Liver (tissue), 9 donors: ENCODE results near the gene STK17A. TPM values are rescaled to one million over a fixed set of nuclear protein-coding genes. Genes with fewer than 3 reads are reported as not detected.

Source experiments
- DNase-seq: peaks from one replicate; pipeline ENCODE4 v3.0.0-alpha.2; 2017; ENCODE audit warnings: low spot score
- H3K27ac ChIP-seq, 2 donors: one replicate each; pipeline ENCODE4 v1.7.0; 2013; ENCODE audit warnings: inconsistent platforms in 2 of 2, low read length in 2 of 2, control low read depth in 1 of 2, low read depth in 1 of 2, mild to moderate bottlenecking in 1 of 2
- H3K27me3 ChIP-seq, 4 donors: one replicate each; pipeline versions ENCODE4 v1.6.1 to v1.7.0; 2013; ENCODE audit warnings: low read length in 3 of 4, inconsistent platforms in 1 of 4, mild to moderate bottlenecking in 1 of 4, moderate library complexity in 1 of 4; ENCODE audit not compliant: control insufficient read depth in 4 of 4, insufficient read depth in 4 of 4
- H3K36me3 ChIP-seq, 4 donors: one replicate each; pipeline versions ENCODE4 v1.6.1 to v1.7.0; 2013; ENCODE audit warnings: low read length in 3 of 4, mild to moderate bottlenecking in 3 of 4, low read depth in 1 of 4, moderate library complexity in 1 of 4; ENCODE audit not compliant: control insufficient read depth in 4 of 4, insufficient read depth in 3 of 4
- H3K4me1 ChIP-seq, 4 donors: one replicate each; pipeline versions ENCODE4 v1.6.1 to v1.7.0; 2013; ENCODE audit warnings: low read length in 3 of 4, mild to moderate bottlenecking in 3 of 4, moderate library complexity in 1 of 4; ENCODE audit not compliant: control insufficient read depth in 4 of 4, insufficient read depth in 4 of 4
- H3K4me3 ChIP-seq, 3 donors: one replicate each; pipeline versions ENCODE4 v1.6.1 to v1.7.0; 2013; ENCODE audit warnings: low read length in 3 of 3, control low read depth in 1 of 3, low read depth in 1 of 3, mild to moderate bottlenecking in 1 of 3
- H3K9ac ChIP-seq, 2 donors: one replicate each; pipeline ENCODE4 v1.7.0; 2013; ENCODE audit warnings: low read length in 2 of 2, mild to moderate bottlenecking in 2 of 2, moderate library complexity in 2 of 2, control low read depth in 1 of 2, low read depth in 1 of 2
- H3K9me3 ChIP-seq, 4 donors: one replicate each; pipeline versions ENCODE4 v1.6.1 to v1.7.0; 2013; ENCODE audit warnings: low read length in 3 of 4; ENCODE audit not compliant: control insufficient read depth in 4 of 4
- ATF3 ChIP-seq: IDR thresholded peaks from 2 replicates; pipeline ENCODE4 v1.6.1; 2016; ENCODE audit warnings: antibody characterized with exemption
- EGR1 ChIP-seq, 2 donors: IDR thresholded peaks; 2 replicates each; pipeline ENCODE4 v1.6.1; 2016 to 2018; ENCODE audit warnings: antibody characterized with exemption in 2 of 2, low read depth in 2 of 2
- FOXA1 ChIP-seq: IDR thresholded peaks from 2 replicates; pipeline ENCODE4 v1.6.1; 2016; ENCODE audit warnings: antibody characterized with exemption
- FOXA2 ChIP-seq: IDR thresholded peaks from 2 replicates; pipeline ENCODE4 v1.6.1; 2016; ENCODE audit warnings: antibody characterized with exemption
- GABPA ChIP-seq, 2 donors: IDR thresholded peaks in 1 of 2; conservative IDR thresholded peaks in 1 of 2; 2 replicates each; pipeline ENCODE4 v1.6.1; 2016; ENCODE audit warnings: antibody characterized with exemption in 2 of 2, mild to moderate bottlenecking in 1 of 2, moderate library complexity in 1 of 2
- HNF4A ChIP-seq, 2 donors: conservative IDR thresholded peaks; 2 replicates each; pipeline ENCODE4 v1.6.1; 2016; ENCODE audit warnings: antibody characterized with exemption in 2 of 2, mild to moderate bottlenecking in 2 of 2
- HNF4G ChIP-seq: IDR thresholded peaks from 2 replicates; pipeline ENCODE4 v1.6.1; 2016; ENCODE audit warnings: antibody characterized with exemption
- JUND ChIP-seq, 2 donors: IDR thresholded peaks; 2 replicates each; pipeline ENCODE4 v1.6.1; 2016; ENCODE audit warnings: antibody characterized with exemption in 2 of 2
- NR2F2 ChIP-seq: IDR thresholded peaks from 2 replicates; pipeline ENCODE4 v1.6.1; 2016; ENCODE audit warnings: antibody characterized with exemption
- RAD21 ChIP-seq, 2 donors: IDR thresholded peaks; 2 replicates each; pipeline ENCODE4 v1.6.1; 2016; ENCODE audit warnings: antibody characterized with exemption in 2 of 2, mild to moderate bottlenecking in 2 of 2
- REST ChIP-seq: IDR thresholded peaks from 2 replicates; pipeline ENCODE4 v1.6.1; 2016; ENCODE audit warnings: antibody characterized with exemption, mild to moderate bottlenecking
- RXRA ChIP-seq, 2 donors: IDR thresholded peaks; 2 replicates each; pipeline ENCODE4 v1.6.1; 2017 to 2018; ENCODE audit warnings: antibody characterized with exemption in 2 of 2, mild to moderate bottlenecking in 1 of 2
- SP1 ChIP-seq: IDR thresholded peaks from 2 replicates; pipeline ENCODE4 v1.6.1; 2018; ENCODE audit warnings: antibody characterized with exemption, mild to moderate bottlenecking
- TAF1 ChIP-seq: conservative IDR thresholded peaks from 2 replicates; pipeline ENCODE4 v1.6.1; 2016; ENCODE audit warnings: antibody characterized with exemption, mild to moderate bottlenecking
- YY1 ChIP-seq: IDR thresholded peaks from 2 replicates; pipeline ENCODE4 v1.6.1; 2016; ENCODE audit warnings: antibody characterized with exemption, mild to moderate bottlenecking
- WGBS: extraction: QIAGEN DNeasy Blood & Tissue Kit; methylation state at CpG from one replicate; pipeline ENCODE4 v1.1.7; 2013; 5-methylcytosine and 5-hydroxymethylcytosine counted together
- polyA plus RNA-seq, 2 donors: library from polyadenylated mRNA; stranded (reverse) in 1 of 2; unstranded in 1 of 2; fragments of 200-250 nt in 1 of 2; fragments of >200 nt in 1 of 2; fragmentation: Nextera tagmentation in 1 of 2; extraction: Ambion mirVana in 1 of 2; gene quantifications; one replicate each; pipeline versions ENCODE4 v1.2.1 to v1.2.3, GENCODE V29; 2013 to 2015
- total RNA-seq, 2 donors: library from RNA; depleted of rRNA; stranded (reverse); fragments of >200 nt; gene quantifications; one replicate each; pipeline ENCODE4 v1.2.3, GENCODE V29; 2014
- TF ChIP-seq, protein P1 (sequence below): IDR thresholded peaks from 2 replicates; pipeline ENCODE4 v1.6.1; 2016; ENCODE audit warnings: antibody characterized with exemption
- TF ChIP-seq, protein P2 (sequence below): fragments of 150-350 bp; IDR thresholded peaks from 2 replicates; pipeline ENCODE4 v1.5.1; 2017; ENCODE audit warnings: improper control_type of control experiment, low read depth, low read length; ENCODE audit not compliant: missing input control
- TF ChIP-seq, protein P3 (sequence below): IDR thresholded peaks from 2 replicates; pipeline ENCODE4 v1.6.1; 2016; ENCODE audit warnings: antibody characterized with exemption
- donor health status: healthy.
- donor health status: healthy.
- donor health status: healthy.
- donor health status: healthy.
- donor health status: healthy.

STK17A gene
- total and polyA plus RNA-seq, 4 donors = 3.0 to 18.2 (median 7.2) TPM

GRCh38 chr7:43559946-43560335 lies 23.0 kb upstream of the STK17A start:
- 98% methylated on average over 2 of the region's 2 CpGs for WGBS
- H3K9ac ChIP-seq = no peak overlapping the region
- DNase-seq = no peak
- TF ChIP-seq FOXA1 (no peak), HNF4A (conservative IDR thresholded peaks at IDR 0.05) (no peak), REST (no peak), HNF4G (no peak), GABPA (IDR thresholded peaks at IDR 0.05 in 1 of 2, conservative IDR thresholded peaks at IDR 0.05 in 1 of 2) (no peak), TAF1 (no peak), FOXA2 (no peak), YY1 (no peak), JUND (IDR thresholded peaks at IDR 0.05) (no peak)
- TF ChIP-seq, protein P1, sequence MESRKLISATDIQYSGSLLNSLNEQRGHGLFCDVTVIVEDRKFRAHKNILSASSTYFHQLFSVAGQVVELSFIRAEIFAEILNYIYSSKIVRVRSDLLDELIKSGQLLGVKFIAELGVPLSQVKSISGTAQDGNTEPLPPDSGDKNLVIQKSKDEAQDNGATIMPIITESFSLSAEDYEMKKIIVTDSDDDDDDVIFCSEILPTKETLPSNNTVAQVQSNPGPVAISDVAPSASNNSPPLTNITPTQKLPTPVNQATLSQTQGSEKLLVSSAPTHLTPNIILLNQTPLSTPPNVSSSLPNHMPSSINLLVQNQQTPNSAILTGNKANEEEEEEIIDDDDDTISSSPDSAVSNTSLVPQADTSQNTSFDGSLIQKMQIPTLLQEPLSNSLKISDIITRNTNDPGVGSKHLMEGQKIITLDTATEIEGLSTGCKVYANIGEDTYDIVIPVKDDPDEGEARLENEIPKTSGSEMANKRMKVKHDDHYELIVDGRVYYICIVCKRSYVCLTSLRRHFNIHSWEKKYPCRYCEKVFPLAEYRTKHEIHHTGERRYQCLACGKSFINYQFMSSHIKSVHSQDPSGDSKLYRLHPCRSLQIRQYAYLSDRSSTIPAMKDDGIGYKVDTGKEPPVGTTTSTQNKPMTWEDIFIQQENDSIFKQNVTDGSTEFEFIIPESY = no peak
- TF ChIP-seq, protein P2, sequence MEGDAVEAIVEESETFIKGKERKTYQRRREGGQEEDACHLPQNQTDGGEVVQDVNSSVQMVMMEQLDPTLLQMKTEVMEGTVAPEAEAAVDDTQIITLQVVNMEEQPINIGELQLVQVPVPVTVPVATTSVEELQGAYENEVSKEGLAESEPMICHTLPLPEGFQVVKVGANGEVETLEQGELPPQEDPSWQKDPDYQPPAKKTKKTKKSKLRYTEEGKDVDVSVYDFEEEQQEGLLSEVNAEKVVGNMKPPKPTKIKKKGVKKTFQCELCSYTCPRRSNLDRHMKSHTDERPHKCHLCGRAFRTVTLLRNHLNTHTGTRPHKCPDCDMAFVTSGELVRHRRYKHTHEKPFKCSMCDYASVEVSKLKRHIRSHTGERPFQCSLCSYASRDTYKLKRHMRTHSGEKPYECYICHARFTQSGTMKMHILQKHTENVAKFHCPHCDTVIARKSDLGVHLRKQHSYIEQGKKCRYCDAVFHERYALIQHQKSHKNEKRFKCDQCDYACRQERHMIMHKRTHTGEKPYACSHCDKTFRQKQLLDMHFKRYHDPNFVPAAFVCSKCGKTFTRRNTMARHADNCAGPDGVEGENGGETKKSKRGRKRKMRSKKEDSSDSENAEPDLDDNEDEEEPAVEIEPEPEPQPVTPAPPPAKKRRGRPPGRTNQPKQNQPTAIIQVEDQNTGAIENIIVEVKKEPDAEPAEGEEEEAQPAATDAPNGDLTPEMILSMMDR = no peak
- TF ChIP-seq, protein P3, sequence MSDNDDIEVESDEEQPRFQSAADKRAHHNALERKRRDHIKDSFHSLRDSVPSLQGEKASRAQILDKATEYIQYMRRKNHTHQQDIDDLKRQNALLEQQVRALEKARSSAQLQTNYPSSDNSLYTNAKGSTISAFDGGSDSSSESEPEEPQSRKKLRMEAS = no peak
- no peaks in the 10 kb centered on the region for H3K9me3 ChIP-seq
- H3K4me3 ChIP-seq = no peak overlapping the region
- no peaks in the 10 kb centered on the region for H3K36me3 ChIP-seq
- peaks cover 0 to 6% (median 2%) of the 10 kb centered on the region in 4 donors for H3K4me1 ChIP-seq
- H3K27me3 ChIP-seq = no peaks in the 10 kb centered on the region
- no peak overlapping the region for H3K27ac ChIP-seq

DNA sequence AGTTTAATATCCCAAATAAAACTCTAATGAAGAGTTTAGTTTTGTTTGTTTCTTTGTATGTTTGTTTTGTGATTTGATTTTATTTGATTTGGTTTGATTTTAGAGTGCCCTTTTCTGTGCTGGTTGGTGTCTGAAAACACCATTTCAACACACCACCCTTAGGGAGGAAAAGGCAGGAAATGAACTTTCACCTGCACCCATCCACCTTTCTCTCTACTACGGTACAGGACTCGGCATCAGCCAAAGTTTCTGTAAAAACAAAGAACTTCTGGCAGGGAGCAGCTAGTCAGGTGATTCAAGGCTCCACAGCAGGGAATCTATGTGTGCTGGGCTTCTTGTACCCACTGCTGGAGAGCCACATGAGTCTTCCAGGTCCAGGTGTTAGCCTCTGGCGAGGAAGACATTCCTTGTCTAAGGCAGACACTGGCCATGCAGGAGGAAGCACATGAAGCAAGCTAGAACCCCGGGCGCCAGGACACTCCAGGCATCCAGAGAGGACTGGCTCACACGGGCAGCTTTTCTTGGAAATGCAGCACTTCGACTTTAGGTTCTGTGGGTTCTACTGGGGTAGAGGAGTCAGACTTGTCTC lies 22.1 kb upstream of the STK17A start:
- Histone ChIP-seq H3K36me3 (no peaks in the 10 kb centered on the region), H3K27ac (no peak overlapping the region), H3K27me3 (no peaks in the 10 kb centered on the region), H3K9ac (no peak overlapping the region), H3K4me1 (peaks cover 0 to 6% (median 2%) of the 10 kb centered on the region in 4 donors), H3K4me3 (no peak overlapping the region), H3K9me3 (no peaks in the 10 kb centered on the region)
- DNase-seq = no peak
- 75% methylated on average over 7 of the region's 7 CpGs for WGBS
- TF ChIP-seq RAD21 (IDR thresholded peaks at IDR 0.05) (peak in 1 of 2 donors; percentile 19), TAF1 (no peak), FOXA2 (no peak), GABPA (IDR thresholded peaks at IDR 0.05 in 1 of 2, conservative IDR thresholded peaks at IDR 0.05 in 1 of 2) (peak in 1 of 2 donors; percentile 52), YY1 (peak; percentile 30), FOXA1 (no peak), RXRA (IDR thresholded peaks at IDR 0.05) (peak; percentile 61 to 71), NR2F2 (no peak), HNF4G (no peak), EGR1 (IDR thresholded peaks at IDR 0.05; ENCODE audit: low read depth in 2 of 2) (no peak), JUND (IDR thresholded peaks at IDR 0.05) (no peak), REST (no peak), SP1 (peak; percentile 71), ATF3 (no peak), HNF4A (conservative IDR thresholded peaks at IDR 0.05) (peak; percentile 34 to 60)
- TF ChIP-seq, protein P3 = peak; percentile 32
